B cell (primary cell): ENCODE measurements around the gene C6orf47. TPM values are rescaled to one million over a fixed set of nuclear protein-coding genes. Genes with fewer than 3 reads are reported as not detected.

Experiments
- ATAC-seq: fragments of 200-7000 bp; cut with Tn5 transposase; one replicate; pipeline ENCODE4 v1.10.0; 2021; ENCODE audit warnings: low read depth, mild to moderate bottlenecking, moderate number of reproducible peaks, moderate library complexity
- CTCF ChIA-PET: fragments of 350-600 bp; sonication (Branson Sonifier 250); formaldehyde crosslinking; loops from one replicate; lab custom pipeline; 2021; ENCODE audit warnings: antibody characterized with exemption, inconsistent platforms; lab: Charles Lee
- POLR2A ChIA-PET: fragments of 350-600 bp; sonication (Branson Sonifier 250); formaldehyde crosslinking; loops from one replicate; lab custom pipeline; 2021; ENCODE audit warnings: antibody characterized with exemption; lab: Charles Lee
- DNase-seq: peaks from one replicate; pipeline ENCODE4 v3.0.0; 2013
- H2AFZ ChIP-seq: 2 replicates; pipeline ENCODE4 v1.6.1; 2012; ENCODE audit warnings: mild to moderate bottlenecking, low read depth, low read length; ENCODE audit not compliant: insufficient read depth, poor library complexity, severe bottlenecking
- H3K27ac ChIP-seq, 2 donors: 1 replicate in 1 of 2; 2 replicates in 1 of 2; pipeline ENCODE4 v1.5.1; 2012 to 2013; ENCODE audit warnings: low read length in 2 of 2, mild to moderate bottlenecking in 2 of 2, moderate library complexity in 1 of 2
- H3K27me3 ChIP-seq, 4 experiments: fragments of 200-600 bp in 1 of 4; sonication (generic) in 1 of 4; replicated peaks in 1 of 4; 1 replicate in 2 of 4; 2 replicates in 2 of 4; pipeline versions ENCODE4 v1.6.1 to v1.7.0; 2013 to 2016; ENCODE audit warnings: low read length in 3 of 4, mild to moderate bottlenecking in 2 of 4, mixed read lengths in 1 of 4, moderate library complexity in 1 of 4; ENCODE audit not compliant: insufficient read depth in 4 of 4, control insufficient read depth in 3 of 4; ENCODE audit errors: control extremely low read depth in 1 of 4
- H3K36me3 ChIP-seq, 2 experiments: replicated peaks in 1 of 2; 1 replicate in 1 of 2; 2 replicates in 1 of 2; pipeline versions ENCODE4 v1.6.1 to v1.7.1; 2013; ENCODE audit warnings: low read length in 1 of 2; ENCODE audit not compliant: insufficient read depth in 2 of 2, control insufficient read depth in 1 of 2; ENCODE audit errors: control extremely low read depth in 1 of 2, extremely low read depth in 1 of 2
- H3K4me1 ChIP-seq, 2 donors: fragments of 200-600 bp in 1 of 2; sonication (generic) in 1 of 2; 1 replicate in 1 of 2; 2 replicates in 1 of 2; pipeline versions ENCODE4 v1.5.1 to v1.6.1; 2013 to 2017; ENCODE audit warnings: low read length in 2 of 2; ENCODE audit not compliant: control insufficient read depth in 2 of 2, insufficient read depth in 2 of 2
- H3K4me2 ChIP-seq: replicated peaks from 2 replicates; pipeline ENCODE3; 2012; ENCODE audit warnings: mild to moderate bottlenecking, low read depth, low read length; ENCODE audit not compliant: poor library complexity, severe bottlenecking
- H3K4me3 ChIP-seq, 5 experiments: fragments of 200-600 bp in 1 of 5; sonication (generic) in 1 of 5; 1 replicate in 3 of 5; 2 replicates in 2 of 5; pipeline versions ENCODE4 v1.5.1 to v1.7.0; 2011 to 2016; ENCODE audit warnings: low read length in 4 of 5, mild to moderate bottlenecking in 4 of 5, low read depth in 2 of 5, control low read depth in 1 of 5, moderate library complexity in 1 of 5; ENCODE audit not compliant: insufficient read depth in 1 of 5; ENCODE audit errors: control extremely low read depth in 1 of 5, extremely low read depth in 1 of 5
- H3K79me2 ChIP-seq: fragments of 200-600 bp; sonication (generic); one replicate; pipeline ENCODE4 v1.6.0; 2016; ENCODE audit warnings: low read length; ENCODE audit not compliant: control insufficient read depth, insufficient read depth
- H3K9ac ChIP-seq: fragments of 200-600 bp; sonication (generic); 2 replicates; pipeline ENCODE4 v1.6.1; 2017; ENCODE audit warnings: mild to moderate bottlenecking, low read length, moderate library complexity
- H3K9me3 ChIP-seq, 3 donors: one replicate each; pipeline versions ENCODE4 v1.6.1 to v1.7.1; 2013; ENCODE audit warnings: low read length in 2 of 3; ENCODE audit not compliant: control insufficient read depth in 2 of 3, insufficient read depth in 1 of 3; ENCODE audit errors: control extremely low read depth in 1 of 3
- H4K20me1 ChIP-seq: 2 replicates; pipeline ENCODE4 v1.6.0; 2012; ENCODE audit warnings: mild to moderate bottlenecking, low read length; ENCODE audit not compliant: insufficient read depth, control insufficient read depth, poor library complexity, severe bottlenecking
- H3K27ac Mint-ChIP-seq: one replicate; pipeline ENCODE4 v1.8.0; 2021; ENCODE audit warnings: mixed read lengths
- H3K27me3 Mint-ChIP-seq: one replicate; pipeline ENCODE4 v1.8.0; 2021; ENCODE audit warnings: mixed read lengths
- H3K4me1 Mint-ChIP-seq: one replicate; pipeline ENCODE4 v1.8.0; 2021; ENCODE audit warnings: mixed read lengths
- H3K4me3 Mint-ChIP-seq: one replicate; pipeline ENCODE4 v1.8.0; 2021; ENCODE audit warnings: mixed read lengths
- H3K9me3 Mint-ChIP-seq: one replicate; pipeline ENCODE4 v1.8.0; 2022; ENCODE audit warnings: mixed read lengths; ENCODE audit not compliant: insufficient read depth
- CTCF ChIP-seq: fragments of 200-600 bp; IDR thresholded peaks from one replicate; pipeline ENCODE4 v1.8.0; 2022; ENCODE audit warnings: antibody characterized with exemption, mild to moderate bottlenecking
- EZH2 ChIP-seq: IDR thresholded peaks from 2 replicates; pipeline ENCODE4 v1.6.1; 2012; ENCODE audit warnings: borderline replicate concordance, low read depth, mild to moderate bottlenecking, moderate library complexity, low read length; ENCODE audit not compliant: insufficient read depth, poor library complexity, severe bottlenecking
- WGBS: methylation state at CpG from one replicate; pipeline ENCODE4 v1.1.5; 2013; ENCODE audit warnings: missing lambda C conversion rate; ENCODE audit not compliant: insufficient coverage; 5-methylcytosine and 5-hydroxymethylcytosine counted together
- intact Hi-C: fragments of 100-400 bp; cut with micrococcal nuclease; formaldehyde crosslinking; loops from one replicate; pipeline ENCODE4 v1.10.0; 2022
- polyA plus RNA-seq: library from polyadenylated mRNA; depleted of rRNA; stranded (reverse); fragments of >200 nt; gene quantifications from 2 replicates; pipeline ENCODE4 v1.2.3, GENCODE V29; 2012
- total RNA-seq, 2 donors: library from RNA; stranded (reverse); fragments of 120-200 nt in 1 of 2; gene quantifications; 1 replicate in 1 of 2; 2 replicates in 1 of 2; pipeline versions ENCODE4 v1.2.3 to v1.2.4, GENCODE V29; 2013 to 2022

The C6orf47 gene
- total and polyA plus RNA-seq, 2 donors (not counting 1 experiment from before 2014, with no cell fraction given), result 7.6 to 34.0 TPM

GRCh38 chr6:31657406-31658157, 3.0 kb downstream of the C6orf47 start:
- Histone ChIP-seq H3K4me1 (peaks cover 32 to 48% of the 10 kb centered on the region in 2 donors), H3K4me2 (no peak overlapping the region), H3K36me3 (peaks cover 0 to 32% of the 10 kb centered on the region in 2 experiments), H2AFZ (no peak overlapping the region), H3K4me3 (no peak overlapping the region), H4K20me1 (peaks cover 24% of the 10 kb centered on the region), H3K9ac (no peak overlapping the region), H3K27ac (peak overlapping the region in 1 of 2 donors; percentile 25), H3K9me3 (no peaks in the 10 kb centered on the region), H3K79me2 (peaks cover 90% of the 10 kb centered on the region), H3K27me3 (no peaks in the 10 kb centered on the region)
- H3K9me3 Mint-ChIP-seq, result no peaks in the 10 kb centered on the region
- POLR2A ChIA-PET, result interaction anchor here (0.6 kb wide), 1 partner anchor 178 kb away, joined by 3 read pairs; no protein-coding TSS in a partner anchor
- DNase-seq (no peak), ATAC-seq (no peak)
- 92% methylated on average over 2 of the region's 6 CpGs for WGBS
- H3K27ac Mint-ChIP-seq, result peak overlapping the region; percentile 65
- H3K27me3 Mint-ChIP-seq, result no peaks in the 10 kb centered on the region
- peak overlapping the region; percentile 41 for H3K4me3 Mint-ChIP-seq
- intact Hi-C loops, result loop anchor here (10.0 kb wide), 1 partner anchor 1443 kb away; the partner anchor contains the start of gene TRIM26
- H3K4me1 Mint-ChIP-seq, result peaks cover 59% of the 10 kb centered on the region
- CTCF ChIA-PET, result interaction anchor here (0.6 to 1.1 kb wide), 3 partner anchors 33 to 172 kb away, joined by 3 to 4 read pairs (median 4); no protein-coding TSS in a partner anchor
- TF ChIP-seq CTCF (no peak), EZH2 (no peak)
